MM.1S (cell line): ENCODE results near the gene CD81.

Source experiments
- DNase-seq: peaks from one replicate; pipeline ENCODE4 v3.0.0-alpha.2; 2015
- H2AFZ ChIP-seq: fragments of 300-600 bp; sonication (generic); 2 replicates; pipeline ENCODE4 v1.6.0; 2016; ENCODE audit warnings: antibody characterized with exemption, low read length
- H3F3A ChIP-seq: fragments of 300-600 bp; sonication (generic); 2 replicates; pipeline ENCODE4 v1.6.1; 2016; ENCODE audit warnings: mild to moderate bottlenecking, antibody characterized with exemption, low read length, moderate library complexity, mixed read lengths; ENCODE audit not compliant: insufficient read depth
- H3K27ac ChIP-seq: fragments of 300-600 bp; sonication (generic); 2 replicates; pipeline ENCODE4 v1.5.1; 2016; ENCODE audit warnings: mild to moderate bottlenecking, low read length
- H3K27me3 ChIP-seq: fragments of 300-600 bp; sonication (generic); replicated peaks from 2 replicates; pipeline ENCODE4 v1.6.0; 2016; ENCODE audit warnings: low read length; ENCODE audit not compliant: insufficient read depth
- H3K36me3 ChIP-seq: fragments of 300-600 bp; sonication (generic); replicated peaks from 2 replicates; pipeline ENCODE4 v1.6.1; 2016; ENCODE audit warnings: mild to moderate bottlenecking, low read length, mixed read lengths; ENCODE audit not compliant: insufficient read depth
- H3K4me1 ChIP-seq: fragments of 300-600 bp; sonication (generic); 2 replicates; pipeline ENCODE4 v1.6.1; 2016; ENCODE audit warnings: low read length, mixed read lengths
- H3K4me2 ChIP-seq: fragments of 300-600 bp; sonication (generic); 2 replicates; pipeline ENCODE4 v1.6.0; 2016; ENCODE audit warnings: low read depth, low read length
- H3K4me3 ChIP-seq: fragments of 300-600 bp; sonication (generic); 2 replicates; pipeline ENCODE4 v1.5.1; 2016; ENCODE audit warnings: low read length, mixed read lengths
- H3K79me2 ChIP-seq: fragments of 300-600 bp; sonication (generic); 2 replicates; pipeline ENCODE4 v1.6.1; 2016; ENCODE audit warnings: mixed run types, low read length, mixed read lengths
- H3K9ac ChIP-seq: fragments of 300-600 bp; sonication (generic); 2 replicates; pipeline ENCODE4 v1.6.1; 2016; ENCODE audit warnings: low read length, mixed read lengths
- H3K9me2 ChIP-seq: fragments of 300-600 bp; sonication (generic); replicated peaks from 2 replicates; pipeline ENCODE4 v1.6.1; 2016; ENCODE audit warnings: mild to moderate bottlenecking, low read length, mixed read lengths; ENCODE audit not compliant: insufficient read depth
- H3K9me3 ChIP-seq: fragments of 300-600 bp; sonication (generic); replicated peaks from 2 replicates; pipeline ENCODE4 v1.6.1; 2016; ENCODE audit warnings: mild to moderate bottlenecking, low read length, mixed read lengths; ENCODE audit not compliant: insufficient read depth
- H4K20me1 ChIP-seq: fragments of 300-600 bp; sonication (generic); 2 replicates; pipeline ENCODE4 v1.6.1; 2016; ENCODE audit warnings: mild to moderate bottlenecking, low read length, moderate library complexity, mixed read lengths; ENCODE audit not compliant: insufficient read depth
- CTCF ChIP-seq: fragments of 300-600 bp; sonication (generic); IDR thresholded peaks from 2 replicates; pipeline ENCODE4 v1.5.1; 2016; ENCODE audit warnings: antibody characterized with exemption, low read length, mixed read lengths
- EZH2 ChIP-seq: fragments of 300-600 bp; sonication (generic); optimal IDR thresholded peaks from 2 replicates; pipeline ENCODE3; 2017; ENCODE audit warnings: low read depth, mild to moderate bottlenecking, antibody characterized with exemption, low read length, mixed read lengths
- EZH2phosphoT487 ChIP-seq: fragments of 300-600 bp; sonication (generic); IDR thresholded peaks from 2 replicates; pipeline ENCODE4 v1.6.1; 2018; ENCODE audit warnings: antibody characterized with exemption, low read length

CD81 gene

DNA sequence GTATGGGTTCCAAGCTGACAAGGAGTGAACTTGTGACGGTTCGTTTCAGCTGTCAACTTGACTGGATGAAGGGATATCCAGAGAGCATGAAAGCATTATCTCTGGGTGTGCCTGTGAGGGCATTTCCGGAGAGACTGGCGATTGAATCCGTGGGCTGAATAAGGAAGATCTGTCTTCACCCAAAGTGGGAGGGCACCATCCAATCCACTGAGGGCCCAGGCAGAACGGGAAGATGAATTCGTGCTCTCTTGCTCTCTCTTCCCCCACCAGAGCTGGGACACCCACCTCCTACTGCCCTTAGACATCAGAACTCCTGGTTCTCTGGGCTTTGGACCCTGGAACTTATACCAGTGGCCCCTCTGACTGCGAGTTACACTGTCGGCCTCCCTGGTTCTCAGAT lies 15.5 kb upstream of the CD81 start:
- H3F3A ChIP-seq = no peaks in the 10 kb centered on the region
- H3K4me1 ChIP-seq = no peaks in the 10 kb centered on the region
- TF ChIP-seq EZH2 = no peak
- no peak for TF ChIP-seq CTCF
- no peak for TF ChIP-seq EZH2phosphoT487
- no peak overlapping the region for H3K4me3 ChIP-seq
- no peaks in the 10 kb centered on the region for H3K9me2 ChIP-seq
- H4K20me1 ChIP-seq = no peaks in the 10 kb centered on the region
- no peak for DNase-seq
- H3K9me3 ChIP-seq = no peaks in the 10 kb centered on the region
- H3K4me2 ChIP-seq = no peak overlapping the region
- no peak overlapping the region for H3K9ac ChIP-seq
- H3K79me2 ChIP-seq = no peaks in the 10 kb centered on the region
- H3K27ac ChIP-seq = no peak overlapping the region
- no peaks in the 10 kb centered on the region for H3K36me3 ChIP-seq
- H3K27me3 ChIP-seq = peaks cover 85% of the 10 kb centered on the region
- no peak overlapping the region for H2AFZ ChIP-seq

DNA sequence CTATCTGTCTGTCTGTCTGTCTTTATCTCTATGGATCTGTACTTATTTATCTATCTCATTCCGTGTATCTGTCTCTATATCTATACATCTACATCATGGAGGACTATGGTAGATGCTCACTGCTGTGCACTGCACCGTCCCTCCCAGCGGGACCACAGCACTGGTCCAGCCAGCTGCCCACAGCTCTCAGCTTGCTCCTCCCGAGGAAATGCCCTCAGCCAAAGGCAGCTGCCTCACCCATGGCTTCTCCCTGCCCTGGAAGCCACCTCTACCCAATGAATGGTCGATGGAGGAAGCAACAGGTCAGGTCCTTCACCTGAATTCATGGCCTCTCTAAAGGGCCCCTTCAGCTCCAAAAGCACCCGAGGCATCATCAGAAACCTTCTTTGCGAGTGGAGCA lies 14.7 kb upstream of the CD81 start:
- Histone ChIP-seq H3K9ac (no peak overlapping the region), H2AFZ (no peak overlapping the region), H3K9me2 (no peaks in the 10 kb centered on the region), H3K79me2 (no peaks in the 10 kb centered on the region), H3K4me2 (no peak overlapping the region), H3K4me3 (no peak overlapping the region), H3K9me3 (no peaks in the 10 kb centered on the region), H3F3A (no peaks in the 10 kb centered on the region), H3K4me1 (no peaks in the 10 kb centered on the region), H3K27me3 (peaks cover 86% of the 10 kb centered on the region), H3K36me3 (no peaks in the 10 kb centered on the region), H4K20me1 (no peaks in the 10 kb centered on the region), H3K27ac (no peak overlapping the region)
- no peak for DNase-seq
- TF ChIP-seq CTCF (no peak), EZH2 (no peak), EZH2phosphoT487 (no peak)

GRCh38 chr11:2363130-2363529 lies 14.0 kb upstream of the CD81 start:
- H3K27me3 ChIP-seq = peaks cover 89% of the 10 kb centered on the region
- H3K9ac ChIP-seq = no peak overlapping the region
- no peak overlapping the region for H3K4me2 ChIP-seq
- no peaks in the 10 kb centered on the region for H3K36me3 ChIP-seq
- H4K20me1 ChIP-seq = no peaks in the 10 kb centered on the region
- no peaks in the 10 kb centered on the region for H3K79me2 ChIP-seq
- no peak overlapping the region for H2AFZ ChIP-seq
- H3K4me3 ChIP-seq = no peak overlapping the region
- DNase-seq = no peak
- no peaks in the 10 kb centered on the region for H3F3A ChIP-seq
- no peaks in the 10 kb centered on the region for H3K9me2 ChIP-seq
- H3K9me3 ChIP-seq = no peaks in the 10 kb centered on the region
- TF ChIP-seq EZH2phosphoT487 (no peak), EZH2 (no peak), CTCF (no peak)
- no peaks in the 10 kb centered on the region for H3K4me1 ChIP-seq
- H3K27ac ChIP-seq = no peak overlapping the region
